NCI-H774 (cell line): ENCODE data around the gene CMSS1.

Experiments
- DNase-seq: peaks from one replicate; lab custom pipeline; 2025; lab: John Stamatoyannopoulos, UW

Gene CMSS1

DNA sequence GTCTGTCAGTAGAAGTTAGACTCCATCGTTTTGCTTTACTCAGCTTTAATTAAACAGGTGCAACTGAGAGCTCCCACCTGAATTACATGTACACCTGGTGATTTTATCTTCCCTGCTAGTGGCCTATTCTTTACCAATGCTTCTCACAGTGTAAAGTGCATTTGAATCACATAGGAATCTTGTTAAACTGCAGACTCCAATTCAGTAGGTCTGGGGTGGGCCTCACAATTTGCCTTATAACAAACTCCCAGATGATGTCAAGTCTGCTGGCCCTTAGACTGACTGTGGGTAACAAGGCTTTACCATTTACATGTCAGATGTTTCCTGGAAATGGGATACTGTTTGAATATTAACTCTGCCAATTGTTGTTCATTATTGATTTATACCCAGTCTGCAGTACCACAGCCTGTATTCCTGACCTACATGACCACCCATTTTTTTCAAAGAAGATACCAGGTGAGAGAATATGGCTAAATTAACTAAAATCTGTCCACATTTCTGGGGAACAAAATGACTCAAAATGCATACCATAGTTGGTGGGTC is 37.2 kb downstream of the CMSS1 start:
- no peak for DNase-seq

DNA sequence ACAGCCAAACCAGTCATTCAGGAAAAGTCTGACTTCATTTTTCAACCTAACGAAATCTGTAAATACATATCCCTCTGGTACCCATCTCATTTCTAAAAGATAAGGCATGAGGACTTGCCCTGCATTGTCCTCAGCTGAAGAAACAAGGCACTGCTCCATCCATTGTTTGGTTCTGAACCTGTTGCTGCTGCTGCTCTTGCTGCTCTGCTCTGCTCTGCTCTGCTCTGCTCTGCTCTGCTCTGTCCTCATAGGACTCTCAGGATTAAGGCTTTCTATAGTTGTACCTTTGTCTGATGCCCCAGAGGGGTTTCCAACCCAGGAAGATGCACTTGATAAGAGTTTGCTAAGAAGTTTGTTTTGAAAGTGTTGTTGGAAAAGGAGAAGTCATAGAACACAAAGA is 38.2 kb downstream of the CMSS1 start:
- no peak for DNase-seq

GRCh38 chr3:99856437-99857220 is 39.0 kb downstream of the CMSS1 start:
- no peak for DNase-seq

GRCh38 chr3:99857278-99857677 is 39.6 kb downstream of the CMSS1 start:
- DNase-seq, result no peak

DNA sequence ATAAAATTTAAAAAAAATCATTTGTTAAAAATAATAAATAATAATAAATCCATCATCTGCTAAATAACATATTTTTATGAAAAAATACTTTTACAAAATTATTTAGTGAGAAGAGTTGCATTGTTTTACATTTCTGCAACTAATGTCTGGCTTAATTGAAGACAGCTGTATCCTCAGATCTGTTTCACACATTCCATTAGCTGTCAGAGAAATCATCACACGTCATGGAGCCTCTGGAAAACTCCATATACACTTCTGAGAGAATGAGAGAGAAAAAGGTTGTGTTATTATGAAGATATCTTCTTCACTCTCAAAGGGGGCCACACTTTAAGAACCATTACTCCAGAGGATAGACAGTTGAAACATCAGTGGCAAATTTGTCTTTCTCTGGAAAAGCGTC is 40.8 kb downstream of the CMSS1 start:
- DNase-seq, result no peak

GRCh38 chr3:99859825-99860224 is 42.2 kb downstream of the CMSS1 start:
- no peak for DNase-seq

GRCh38 chr3:99861216-99861615 is 43.6 kb downstream of the CMSS1 start:
- no peak for DNase-seq

DNA sequence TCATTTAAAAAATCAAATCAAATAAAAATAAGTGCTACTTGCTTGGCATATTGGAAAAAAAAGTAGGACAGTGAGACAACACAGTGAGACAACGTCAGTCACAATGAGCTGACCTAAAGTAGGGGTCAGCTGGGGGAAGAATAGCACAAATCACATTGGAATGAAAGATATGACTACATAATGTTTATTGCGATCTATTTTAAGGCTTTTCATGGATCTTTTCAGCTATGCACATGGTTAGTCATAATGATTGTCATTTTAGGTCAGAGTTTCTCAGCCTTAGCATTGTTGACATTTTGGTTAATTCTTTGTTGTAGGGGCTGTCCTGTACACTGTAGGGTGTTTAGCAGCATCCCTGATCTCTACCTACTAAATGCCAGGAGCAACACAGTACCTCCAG is 44.5 kb downstream of the CMSS1 start:
- no peak for DNase-seq

- no peak for DNase-seq
These were observed 45.3 kb downstream of the CMSS1 start for GRCh38 chr3:99863002-99863401.

DNA sequence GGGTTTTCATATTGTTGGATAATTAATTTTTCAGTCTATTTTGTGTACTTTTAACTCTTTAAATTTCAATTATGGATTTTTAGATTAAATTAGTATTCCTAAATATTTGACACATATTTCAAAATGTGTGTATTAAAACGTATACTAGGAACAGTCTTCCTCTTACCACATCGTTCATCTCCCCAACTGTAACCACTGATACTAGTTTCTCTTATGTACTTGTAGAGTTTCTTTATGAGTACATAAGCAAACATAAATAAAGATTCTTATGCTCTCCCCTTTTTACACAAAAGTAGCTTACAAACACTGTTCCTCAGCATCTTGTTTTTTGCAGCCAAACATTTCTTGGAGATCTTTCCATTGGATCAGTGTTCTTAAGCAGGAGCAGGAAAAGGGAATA is 45.9 kb downstream of the CMSS1 start:
- no peak for DNase-seq

- DNase-seq, result no peak
These were observed 46.6 kb downstream of the CMSS1 start for GRCh38 chr3:99864289-99864688.

- DNase-seq, result no peak
These were observed 47.7 kb downstream of the CMSS1 start for GRCh38 chr3:99865321-99865720.

GRCh38 chr3:99866261-99866761 is 48.6 kb downstream of the CMSS1 start:
- DNase-seq, result no peak

DNA sequence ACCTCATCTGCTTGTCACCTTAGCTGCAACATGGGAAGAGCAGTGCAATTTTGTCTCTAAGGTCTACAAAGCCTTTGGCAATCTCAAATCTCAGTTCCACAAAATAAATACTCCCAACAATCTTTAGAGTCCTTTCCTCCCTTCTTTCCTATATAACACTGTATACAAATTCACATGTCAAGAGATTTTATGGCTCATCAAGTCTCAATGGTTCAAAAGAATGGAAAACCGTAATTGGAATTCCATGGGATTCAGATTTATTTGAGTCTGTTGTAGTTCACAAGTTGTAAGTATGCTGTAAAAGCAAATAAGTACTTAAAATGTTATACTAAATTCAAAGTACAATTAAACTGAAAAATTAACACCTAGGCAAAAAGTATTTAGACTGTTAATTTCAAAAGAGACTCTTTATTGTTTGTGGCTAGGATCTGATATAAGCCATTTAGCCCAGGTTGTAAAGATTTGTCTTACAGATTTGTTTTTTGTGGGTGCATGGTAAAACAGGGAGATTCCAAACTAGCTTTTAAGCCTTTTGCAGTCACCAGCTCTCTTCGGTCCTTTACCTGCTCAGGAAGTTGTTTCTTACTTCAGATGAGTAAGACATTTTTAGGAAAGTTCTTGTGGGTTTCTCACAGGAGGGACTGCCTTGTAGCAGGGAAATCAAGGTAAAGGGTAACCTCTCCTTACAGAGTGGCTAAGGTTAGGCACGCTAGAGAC is 50.1 kb downstream of the CMSS1 start:
- DNase-seq, result no peak

GRCh38 chr3:99868311-99868646 is 50.6 kb downstream of the CMSS1 start:
- DNase-seq, result no peak

DNA sequence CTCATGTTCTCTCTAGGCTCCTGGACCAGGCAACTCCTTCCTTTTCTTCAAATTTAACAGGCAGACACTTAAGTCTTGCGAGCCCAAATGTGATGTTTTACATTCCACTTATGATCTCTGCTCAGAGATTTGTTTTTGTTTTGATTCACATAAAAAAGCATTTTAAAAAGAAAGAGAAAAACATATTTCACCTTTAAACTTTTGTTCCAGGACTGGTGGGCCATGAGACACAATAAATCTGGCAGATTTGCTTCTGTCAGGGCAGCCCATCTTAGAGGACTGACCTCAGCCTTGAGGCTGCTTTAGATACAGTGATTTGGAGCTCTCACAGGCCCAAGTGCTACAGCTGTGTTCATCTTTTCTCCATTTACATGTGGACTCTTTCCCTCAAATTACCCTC is 52.0 kb downstream of the CMSS1 start:
- no peak for DNase-seq

DNA sequence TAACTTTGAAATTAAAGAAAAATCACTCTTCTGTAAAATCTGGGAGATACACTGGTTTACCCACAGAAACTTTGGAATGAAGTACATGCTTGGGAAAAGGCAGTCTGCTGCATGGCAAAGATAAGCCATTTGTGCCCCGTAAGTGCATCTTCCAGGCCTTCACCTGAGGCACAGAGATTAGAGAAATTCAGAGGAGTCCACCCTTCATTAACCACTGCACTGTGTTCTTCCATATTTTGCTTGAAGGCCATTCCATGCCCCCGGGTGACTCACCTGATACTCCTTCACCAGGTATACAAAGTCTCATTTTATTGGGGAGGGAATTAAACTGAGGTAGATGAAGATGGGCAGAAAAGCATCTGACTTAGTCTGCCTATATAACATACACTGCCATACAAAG is 53.0 kb downstream of the CMSS1 start:
- DNase-seq, result no peak

- DNase-seq, result no peak
These were observed 53.8 kb downstream of the CMSS1 start for GRCh38 chr3:99871231-99872045.

DNA sequence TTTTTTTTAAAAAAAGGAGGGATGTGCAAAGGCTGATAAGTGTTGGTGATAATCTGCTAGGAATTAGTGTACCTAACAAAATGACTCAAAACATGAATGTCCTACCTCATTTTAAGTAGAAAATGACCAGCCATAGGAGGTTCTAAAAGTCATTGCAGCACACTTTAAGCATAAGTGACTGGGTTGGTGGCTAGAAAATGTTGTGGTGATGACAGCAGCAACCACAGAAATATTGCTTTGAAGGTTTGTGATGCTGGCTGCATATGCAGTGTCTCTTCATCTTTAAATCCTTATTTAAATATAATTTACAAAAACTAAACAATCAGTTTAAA is 55.2 kb downstream of the CMSS1 start:
- DNase-seq, result no peak

DNA sequence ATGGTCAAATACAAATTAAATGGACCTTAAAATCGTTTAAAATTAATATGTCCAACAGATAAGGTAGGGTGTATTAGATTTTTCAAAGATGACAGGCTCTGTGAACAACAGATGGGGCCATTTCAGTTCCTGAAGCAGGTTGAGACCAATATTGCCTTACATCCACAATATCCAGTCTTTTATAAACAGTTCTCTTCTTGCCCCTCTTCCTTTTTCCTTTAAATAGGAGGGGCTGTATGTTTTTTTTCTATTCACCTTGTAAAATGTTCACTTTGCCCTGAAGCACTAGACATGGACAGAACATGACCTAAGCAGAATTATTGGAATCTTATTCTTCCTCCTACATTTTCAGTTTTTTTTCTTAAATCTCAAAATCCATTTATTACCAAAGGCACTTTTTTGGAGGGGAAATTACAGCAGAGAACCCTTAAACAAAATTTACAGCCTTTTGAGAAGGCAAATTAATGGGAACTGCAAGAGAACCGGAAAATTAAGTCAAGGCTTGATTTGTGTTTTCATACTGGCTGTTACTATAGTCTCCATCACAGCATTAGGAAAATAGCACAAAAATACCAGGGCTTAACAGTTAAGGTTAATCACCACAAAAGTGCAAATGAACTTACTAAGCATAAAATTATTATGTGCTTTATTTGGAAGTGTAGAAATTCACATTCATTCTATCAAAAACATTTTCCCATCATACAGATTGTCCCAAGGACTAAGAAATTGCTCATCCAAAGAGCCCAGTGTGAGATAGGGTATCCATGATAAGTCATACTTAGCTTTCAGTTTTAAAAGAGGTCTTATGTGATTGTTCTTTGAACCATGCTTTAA is 55.8 kb downstream of the CMSS1 start:
- DNase-seq, result no peak

DNA sequence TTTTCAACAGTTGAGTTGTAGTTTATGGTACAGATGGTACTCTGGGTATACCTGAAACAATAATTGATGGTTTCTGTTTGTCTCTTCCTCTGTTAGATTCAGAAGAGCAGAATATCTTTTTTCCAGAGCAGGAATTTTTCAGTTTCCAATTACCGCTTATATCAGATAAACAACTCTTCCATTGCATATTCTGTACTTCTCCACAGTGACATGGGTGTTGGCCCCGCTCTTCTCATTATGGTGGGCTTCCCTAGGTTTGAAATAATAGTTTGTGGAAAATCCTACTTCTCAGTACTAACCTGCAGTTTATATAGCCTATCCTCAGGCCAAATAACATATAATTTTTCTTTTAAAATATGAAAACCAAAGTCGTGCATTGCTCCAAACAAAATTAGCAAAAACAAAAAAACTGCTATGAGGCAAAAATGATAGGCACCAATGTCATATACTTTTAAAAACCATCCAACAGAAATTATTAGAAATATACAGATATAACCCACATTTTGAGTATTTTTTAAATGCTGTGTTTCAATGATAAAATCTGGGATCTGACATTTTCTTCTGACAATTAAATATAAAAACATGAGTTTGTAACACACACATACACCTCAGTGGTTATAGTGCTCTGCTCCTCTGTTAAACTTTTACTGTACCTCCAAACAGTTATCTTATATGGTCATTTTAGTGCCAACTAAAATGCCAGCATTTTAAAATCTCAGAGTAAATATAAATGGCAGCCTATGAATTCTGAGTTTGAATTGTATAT is 56.8 kb downstream of the CMSS1 start:
- no peak for DNase-seq
